Keratinocyte (primary cell): ENCODE measurements around the gene PNKP.

Source experiments
- EZH2 ChIP-seq: IDR thresholded peaks from one replicate; pipeline ENCODE4 v1.6.1; 2012; ENCODE audit warnings: inconsistent platforms, mild to moderate bottlenecking, low read length, moderate library complexity
- TF ChIP-seq, protein P1 (sequence below), 3 experiments: IDR thresholded peaks in 1 of 3; conservative IDR thresholded peaks in 1 of 3; optimal IDR thresholded peaks in 1 of 3; 2 replicates in 2 of 3; 3 replicates in 1 of 3; pipeline versions ENCODE3 to v1.5.1; 2011; ENCODE audit warnings: low read length in 3 of 3, mild to moderate bottlenecking in 3 of 3, moderate library complexity in 2 of 3, control low read depth in 1 of 3, inconsistent platforms in 1 of 3; ENCODE audit not compliant: insufficient read depth in 2 of 3; ENCODE audit errors: extremely low read depth in 1 of 3

DNA sequence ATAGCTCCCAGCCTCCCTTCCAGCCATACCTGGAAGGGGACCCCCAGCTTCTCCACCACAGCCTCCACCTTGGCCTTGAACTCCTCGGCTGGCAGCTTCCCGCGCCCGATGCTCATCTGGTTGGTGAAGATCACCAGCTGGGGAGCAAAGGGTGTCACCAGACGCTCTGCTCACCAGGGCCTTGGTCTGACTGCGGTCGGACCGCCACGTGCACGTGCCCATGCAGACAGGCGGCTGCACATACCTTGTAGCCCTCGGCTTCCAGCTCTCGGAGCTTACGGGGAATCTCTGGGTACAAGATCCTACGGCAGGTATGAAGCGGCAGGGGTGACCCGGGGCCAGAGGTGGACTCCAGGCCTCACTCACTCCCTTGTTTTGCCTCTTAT lies 3.4 kb downstream of the PNKP start:
- TF ChIP-seq, protein P1, sequence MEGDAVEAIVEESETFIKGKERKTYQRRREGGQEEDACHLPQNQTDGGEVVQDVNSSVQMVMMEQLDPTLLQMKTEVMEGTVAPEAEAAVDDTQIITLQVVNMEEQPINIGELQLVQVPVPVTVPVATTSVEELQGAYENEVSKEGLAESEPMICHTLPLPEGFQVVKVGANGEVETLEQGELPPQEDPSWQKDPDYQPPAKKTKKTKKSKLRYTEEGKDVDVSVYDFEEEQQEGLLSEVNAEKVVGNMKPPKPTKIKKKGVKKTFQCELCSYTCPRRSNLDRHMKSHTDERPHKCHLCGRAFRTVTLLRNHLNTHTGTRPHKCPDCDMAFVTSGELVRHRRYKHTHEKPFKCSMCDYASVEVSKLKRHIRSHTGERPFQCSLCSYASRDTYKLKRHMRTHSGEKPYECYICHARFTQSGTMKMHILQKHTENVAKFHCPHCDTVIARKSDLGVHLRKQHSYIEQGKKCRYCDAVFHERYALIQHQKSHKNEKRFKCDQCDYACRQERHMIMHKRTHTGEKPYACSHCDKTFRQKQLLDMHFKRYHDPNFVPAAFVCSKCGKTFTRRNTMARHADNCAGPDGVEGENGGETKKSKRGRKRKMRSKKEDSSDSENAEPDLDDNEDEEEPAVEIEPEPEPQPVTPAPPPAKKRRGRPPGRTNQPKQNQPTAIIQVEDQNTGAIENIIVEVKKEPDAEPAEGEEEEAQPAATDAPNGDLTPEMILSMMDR (optimal IDR thresholded peaks at IDR 0.05 in 1 of 3, IDR thresholded peaks at IDR 0.05 in 1 of 3, conservative IDR thresholded peaks at IDR 0.05 in 1 of 3; ENCODE audit: extremely low read depth in 1 of 3, insufficient read depth in 2 of 3, low read length in 3 of 3) = no peak
- TF ChIP-seq EZH2 = no peak
